ENCODE results near the gene B4GALT3.

DNA sequence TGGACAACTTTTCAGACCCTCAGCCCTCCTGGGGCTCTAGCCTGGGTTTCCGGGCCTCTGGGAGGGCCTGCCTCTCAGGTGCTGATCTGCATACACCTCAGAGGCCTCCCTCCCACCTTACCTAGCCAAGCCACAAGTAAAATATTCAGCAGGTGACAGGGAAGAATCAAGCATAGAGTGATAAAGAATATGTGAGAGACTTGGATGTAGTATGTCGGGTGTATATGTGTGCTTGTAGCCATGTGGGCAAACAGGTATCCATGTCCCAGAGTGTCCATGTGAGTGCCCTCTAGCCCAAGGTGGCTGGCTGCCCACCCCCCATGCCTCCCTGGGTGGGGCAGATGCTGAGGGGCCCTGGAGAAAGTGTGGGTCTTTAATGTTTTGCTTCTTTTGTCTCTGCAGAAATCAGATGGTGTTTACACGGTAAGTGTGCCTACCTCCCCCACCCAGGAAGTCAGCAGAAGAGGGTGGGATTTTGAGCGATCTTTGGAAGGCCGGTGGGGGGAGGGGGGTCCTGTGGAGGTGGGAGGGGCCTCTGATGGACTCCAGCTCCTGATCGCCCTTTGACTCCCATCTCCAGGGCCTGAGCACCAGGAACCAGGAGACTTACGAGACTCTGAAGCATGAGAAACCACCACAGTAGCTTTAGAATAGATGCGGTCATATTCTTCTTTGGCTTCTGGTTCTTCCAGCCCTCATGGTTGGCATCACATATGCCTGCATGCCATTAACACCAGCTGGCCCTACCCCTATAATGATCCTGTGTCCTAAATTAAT lies 41.2 kb upstream of the B4GALT3 start:
- TF ChIP-seq, protein P1, sequence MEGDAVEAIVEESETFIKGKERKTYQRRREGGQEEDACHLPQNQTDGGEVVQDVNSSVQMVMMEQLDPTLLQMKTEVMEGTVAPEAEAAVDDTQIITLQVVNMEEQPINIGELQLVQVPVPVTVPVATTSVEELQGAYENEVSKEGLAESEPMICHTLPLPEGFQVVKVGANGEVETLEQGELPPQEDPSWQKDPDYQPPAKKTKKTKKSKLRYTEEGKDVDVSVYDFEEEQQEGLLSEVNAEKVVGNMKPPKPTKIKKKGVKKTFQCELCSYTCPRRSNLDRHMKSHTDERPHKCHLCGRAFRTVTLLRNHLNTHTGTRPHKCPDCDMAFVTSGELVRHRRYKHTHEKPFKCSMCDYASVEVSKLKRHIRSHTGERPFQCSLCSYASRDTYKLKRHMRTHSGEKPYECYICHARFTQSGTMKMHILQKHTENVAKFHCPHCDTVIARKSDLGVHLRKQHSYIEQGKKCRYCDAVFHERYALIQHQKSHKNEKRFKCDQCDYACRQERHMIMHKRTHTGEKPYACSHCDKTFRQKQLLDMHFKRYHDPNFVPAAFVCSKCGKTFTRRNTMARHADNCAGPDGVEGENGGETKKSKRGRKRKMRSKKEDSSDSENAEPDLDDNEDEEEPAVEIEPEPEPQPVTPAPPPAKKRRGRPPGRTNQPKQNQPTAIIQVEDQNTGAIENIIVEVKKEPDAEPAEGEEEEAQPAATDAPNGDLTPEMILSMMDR (conservative IDR thresholded peaks at IDR 0.05; ENCODE audit: low read length) = no peak
- TF ChIP-seq EZH2phosphoT487 (IDR thresholded peaks at IDR 0.05; ENCODE audit: borderline replicate concordance, low read depth, low read length) = no peak

Measured in OCI-LY7 (cell line).